ENCODE measurements around the gene CST1.

DNA sequence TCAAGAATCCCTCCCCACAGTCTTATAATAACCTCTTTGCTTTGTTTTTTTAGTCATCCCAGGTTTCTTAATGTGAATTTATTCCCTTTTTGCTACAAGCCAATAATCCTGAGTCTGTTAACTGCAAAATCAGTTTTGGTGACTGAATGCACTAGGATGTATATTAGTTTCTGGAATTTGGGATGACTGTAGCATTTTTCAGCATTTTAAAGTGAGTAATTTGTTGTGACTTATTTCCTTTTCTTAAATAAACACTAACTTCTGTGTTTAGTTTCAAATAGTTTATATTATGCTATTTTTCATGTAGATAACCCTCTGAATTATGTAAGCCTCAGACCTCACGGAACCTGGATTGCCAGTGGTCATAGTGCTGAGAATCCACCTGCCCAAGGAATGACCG lies 5.5 kb downstream of the CST1 start:
- TF ChIP-seq, protein P1, sequence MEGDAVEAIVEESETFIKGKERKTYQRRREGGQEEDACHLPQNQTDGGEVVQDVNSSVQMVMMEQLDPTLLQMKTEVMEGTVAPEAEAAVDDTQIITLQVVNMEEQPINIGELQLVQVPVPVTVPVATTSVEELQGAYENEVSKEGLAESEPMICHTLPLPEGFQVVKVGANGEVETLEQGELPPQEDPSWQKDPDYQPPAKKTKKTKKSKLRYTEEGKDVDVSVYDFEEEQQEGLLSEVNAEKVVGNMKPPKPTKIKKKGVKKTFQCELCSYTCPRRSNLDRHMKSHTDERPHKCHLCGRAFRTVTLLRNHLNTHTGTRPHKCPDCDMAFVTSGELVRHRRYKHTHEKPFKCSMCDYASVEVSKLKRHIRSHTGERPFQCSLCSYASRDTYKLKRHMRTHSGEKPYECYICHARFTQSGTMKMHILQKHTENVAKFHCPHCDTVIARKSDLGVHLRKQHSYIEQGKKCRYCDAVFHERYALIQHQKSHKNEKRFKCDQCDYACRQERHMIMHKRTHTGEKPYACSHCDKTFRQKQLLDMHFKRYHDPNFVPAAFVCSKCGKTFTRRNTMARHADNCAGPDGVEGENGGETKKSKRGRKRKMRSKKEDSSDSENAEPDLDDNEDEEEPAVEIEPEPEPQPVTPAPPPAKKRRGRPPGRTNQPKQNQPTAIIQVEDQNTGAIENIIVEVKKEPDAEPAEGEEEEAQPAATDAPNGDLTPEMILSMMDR (IDR thresholded peaks at IDR 0.05; ENCODE audit: insufficient read depth, low read depth, low read length), result no peak
- TF ChIP-seq EZH2 (IDR thresholded peaks at IDR 0.05; ENCODE audit: insufficient read depth, low read length), result no peak
